ENCODE data around the gene SLC22A17. TPM values are rescaled to one million over a fixed set of nuclear protein-coding genes. Genes with fewer than 3 reads are reported as not detected.

SLC22A17 gene
- total and polyA plus RNA-seq, 2 of the 13 experiments (the other 11 are each of a cell fraction or from before 2014, with no cell fraction given): 0.95 to 1.1 TPM

GRCh38 chr14:23321572-23322547, 30.8 kb downstream of the SLC22A17 start (continued):
- TF ChIP-seq HOMEZ (CRISPR knock-in tag; IDR thresholded peaks at IDR 0.05; ENCODE audit: low read depth) (no peak), NR2C2 (CRISPR knock-in tag; IDR thresholded peaks at IDR 0.05; ENCODE audit: borderline replicate concordance) (no peak; the same call in 1 of the 2 replicates), AFF4 (CRISPR knock-in tag; IDR thresholded peaks at IDR 0.05) (0 out of 2 replicates have a peak, but pooled peaks have one; percentile 27), PBX3 (CRISPR knock-in tag; IDR thresholded peaks at IDR 0.05; ENCODE audit: borderline replicate concordance) (peak; percentile 44; the same call in 1 of the 2 replicates), ZBTB26 (CRISPR knock-in tag; IDR thresholded peaks at IDR 0.05; ENCODE audit: borderline replicate concordance) (no peak; the same call in none of the 2 replicates), ZNF589 (CRISPR knock-in tag; conservative IDR thresholded peaks at IDR 0.05) (no peak; the same call in 1 of the 2 replicates), HNF1A (IDR thresholded peaks at IDR 0.05; ENCODE audit: low read depth) (no peak; the same call in 1 of the 2 replicates), HNF1A (CRISPR knock-in tag; IDR thresholded peaks at IDR 0.05; ENCODE audit: borderline replicate concordance) (peak; percentile 46; the same call in 1 of the 2 replicates), KDM4B (CRISPR knock-in tag; IDR thresholded peaks at IDR 0.05) (no peak; the same call in none of the 2 replicates), HES4 (CRISPR knock-in tag; IDR thresholded peaks at IDR 0.05; ENCODE audit: borderline replicate concordance) (peak; percentile 94; the same call in 1 of the 2 replicates), HINFP (CRISPR knock-in tag; IDR thresholded peaks at IDR 0.05; ENCODE audit: low read depth) (no peak), KLF13 (CRISPR knock-in tag; IDR thresholded peaks at IDR 0.05) (no peak)
